A172 (cell line): Measurements from ENCODE around the gene PLD1. TPM values are rescaled to one million over a fixed set of nuclear protein-coding genes. Genes with fewer than 3 reads are reported as not detected.
A peak's percentile ranks its signal among the peaks of the same experiment; 100 is the strongest.

Experiments used
- DNase-seq: peaks from one replicate; pipeline ENCODE4 v3.0.0-alpha.2; 2015; ENCODE audit warnings: low spot score
- total RNA-seq: library from RNA; depleted of rRNA; stranded (reverse); fragments of >200 nt; shearing (Covaris generic); gene quantifications from 2 replicates; pipeline ENCODE4 v1.2.3, GENCODE V29; 2014

PLD1 gene
- total RNA-seq, 1 experiment from 2014 or later = 15.9 TPM

- DNase-seq = no peak
Measured at GRCh38 chr3:171796625-171797264, 13.5 kb downstream of the PLD1 start.

DNA sequence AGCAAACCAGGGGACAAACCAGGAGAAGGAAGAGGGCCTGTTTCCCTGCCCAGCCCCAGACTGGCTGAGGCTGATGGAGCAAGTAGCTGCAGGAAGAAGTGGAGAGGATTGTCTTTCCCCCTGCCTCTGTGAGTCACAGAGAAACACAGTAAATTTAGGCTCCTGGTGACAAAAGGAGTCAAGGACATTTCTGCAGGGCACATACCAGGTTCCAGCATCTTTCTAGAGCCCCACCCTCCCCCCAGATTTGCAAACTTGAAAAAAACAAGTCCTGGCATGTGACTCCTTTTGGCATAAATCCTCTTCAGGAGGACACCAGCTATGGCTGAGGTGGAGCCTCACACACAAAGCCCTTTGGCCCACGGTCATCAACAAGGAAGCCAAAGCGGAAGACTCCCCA, 17.8 kb downstream of the PLD1 start:
- DNase-seq = no peak

- DNase-seq = peak; percentile 79
Measured at GRCh38 chr3:171791692-171792076, 18.6 kb downstream of the PLD1 start.

GRCh38 chr3:171790898-171791691, 19.2 kb downstream of the PLD1 start:
- no peak for DNase-seq

DNA sequence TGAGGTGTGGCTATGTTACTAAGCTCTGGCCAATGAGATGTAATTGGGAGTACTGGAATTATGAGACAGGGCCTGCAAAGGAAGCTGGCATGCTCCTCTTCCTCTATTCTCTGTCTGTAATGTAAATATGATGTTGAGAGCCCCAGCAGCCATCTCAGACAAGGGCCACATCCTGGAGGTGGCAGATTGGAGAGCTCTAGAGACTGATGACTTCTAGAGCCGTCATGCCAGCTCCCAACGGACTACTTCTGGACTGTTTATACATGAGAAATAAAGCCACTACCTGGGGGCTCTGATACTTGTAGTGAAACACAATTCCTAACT, 19.7 kb downstream of the PLD1 start:
- no peak for DNase-seq

DNA sequence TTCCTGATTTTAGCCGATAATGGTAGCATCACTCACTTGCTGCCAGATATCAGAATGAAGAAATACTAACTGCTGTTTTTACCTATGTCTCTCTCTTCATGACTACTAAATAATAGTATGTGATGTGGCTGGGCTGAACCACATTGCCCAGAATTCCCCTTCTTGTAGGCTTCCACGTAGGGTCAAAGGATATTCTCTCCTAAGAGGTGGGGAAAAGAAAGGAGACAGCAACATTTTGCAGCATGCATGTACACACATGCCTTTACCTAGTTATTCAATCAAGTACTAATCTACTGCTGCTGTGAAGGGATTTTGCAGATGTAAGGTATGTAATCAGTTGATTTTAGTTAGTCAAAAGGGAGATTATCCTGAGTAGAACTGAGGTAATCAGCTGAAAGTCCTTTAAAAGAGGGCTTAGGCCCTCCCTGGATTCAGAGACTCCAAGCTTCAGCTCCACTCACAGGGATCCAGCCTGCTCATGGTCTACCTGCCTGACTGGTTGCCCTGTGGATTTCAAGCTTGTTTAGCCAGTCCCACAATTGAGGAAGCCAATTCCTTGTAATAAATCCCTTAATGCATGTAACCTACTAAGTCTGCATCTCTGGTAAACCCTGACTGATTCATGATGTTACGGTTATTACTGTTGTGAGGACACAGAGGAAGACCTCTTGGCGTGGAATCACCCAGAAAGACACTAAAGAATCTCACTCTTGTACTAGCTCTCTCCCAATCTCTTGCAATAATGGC, 20.4 kb downstream of the PLD1 start:
- no peak for DNase-seq

DNA sequence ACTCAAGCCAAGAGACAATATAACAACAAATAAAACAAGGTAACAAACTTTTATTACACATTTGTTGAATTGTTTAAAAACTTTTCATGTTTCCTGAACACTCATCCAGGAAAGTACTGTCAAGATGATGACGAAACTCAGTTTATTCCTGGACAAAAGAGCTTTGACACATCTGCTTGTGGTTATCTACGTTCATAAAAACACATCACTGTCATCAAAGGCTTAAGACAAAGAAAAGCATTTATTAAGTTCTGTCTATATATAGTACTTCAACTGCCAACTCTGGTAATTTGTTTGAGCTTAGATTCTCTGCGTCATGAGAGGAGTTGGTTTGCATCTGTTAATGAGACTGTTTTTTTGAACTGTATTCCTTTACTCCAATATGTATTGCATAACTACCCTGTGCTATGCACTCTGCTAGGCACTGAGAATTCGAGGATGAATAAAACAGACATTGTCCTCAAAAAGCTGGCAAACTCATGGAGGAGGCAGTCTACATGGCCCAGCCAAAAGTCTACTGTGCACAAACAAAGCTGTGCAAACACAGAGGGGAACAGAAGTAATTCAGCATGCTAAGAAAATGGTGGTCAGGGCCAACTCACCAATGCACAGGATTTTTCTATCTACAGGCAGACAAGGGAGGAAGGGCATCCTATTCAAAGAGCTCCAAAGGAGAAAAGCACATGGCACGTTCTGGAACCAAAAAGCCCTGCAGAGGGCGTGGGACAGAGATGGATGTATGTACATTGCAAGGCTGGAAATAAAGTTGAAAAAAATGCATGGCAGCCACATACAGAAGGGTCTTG, 21.5 kb downstream of the PLD1 start:
- DNase-seq = peak; percentile 96

DNA sequence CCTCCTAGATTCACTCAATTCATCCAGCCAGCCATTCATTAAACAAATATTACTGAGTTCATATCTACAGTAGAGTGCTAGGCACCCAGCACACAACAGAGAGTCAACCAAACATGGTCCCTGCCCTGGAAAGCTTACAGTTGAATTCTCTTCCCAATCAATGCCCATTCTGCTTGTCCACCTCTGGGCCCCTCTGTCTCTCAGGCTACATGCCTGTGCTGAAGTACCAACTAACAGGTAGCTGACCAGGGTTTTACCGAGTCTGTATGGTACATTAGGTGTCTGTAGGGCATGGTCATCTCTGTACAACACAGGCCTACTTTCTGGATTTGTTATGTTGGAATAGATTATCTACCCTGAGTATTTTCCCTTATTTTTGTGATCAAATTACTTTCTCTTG, 23.3 kb downstream of the PLD1 start:
- no peak for DNase-seq

- no peak for DNase-seq
Measured at GRCh38 chr3:171784937-171785336, 25.3 kb downstream of the PLD1 start.

DNA sequence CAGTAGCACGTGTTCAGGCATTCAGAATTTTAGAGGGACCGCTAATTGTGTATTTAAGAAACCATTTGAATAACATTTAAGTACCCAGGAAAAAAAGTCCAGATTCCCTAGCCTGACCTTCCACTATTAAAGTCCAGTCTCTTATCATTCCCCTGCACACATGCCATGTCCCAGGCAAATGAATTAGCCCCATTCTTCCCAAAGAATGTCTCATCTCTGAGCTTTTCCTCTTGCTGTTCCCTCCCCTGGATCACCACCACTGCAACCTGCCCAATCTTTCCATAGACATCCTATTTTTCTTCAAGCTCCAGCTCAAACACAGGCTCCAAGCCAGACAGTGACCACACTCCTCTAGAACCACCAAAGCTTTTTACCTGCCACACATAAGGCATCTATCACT, 25.9 kb downstream of the PLD1 start:
- no peak for DNase-seq

DNA sequence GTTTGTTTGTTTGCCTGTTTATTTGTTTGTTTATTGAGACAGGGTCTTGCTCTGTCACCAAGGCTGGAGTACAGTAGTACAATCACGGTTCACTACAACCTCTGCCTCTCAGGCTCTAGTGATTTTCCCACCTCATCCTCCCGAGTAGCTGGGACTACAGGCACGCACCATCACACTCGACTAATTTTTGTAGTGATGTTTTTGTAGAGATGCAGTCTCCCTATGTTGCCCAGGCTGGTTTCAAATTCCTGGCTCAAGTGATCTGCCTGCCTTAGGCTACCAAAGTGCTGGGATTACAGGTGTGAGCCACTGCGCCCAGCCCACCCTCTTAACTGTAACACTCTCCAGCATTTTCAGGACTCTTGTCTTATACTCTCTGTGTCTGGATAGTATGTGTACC, 26.7 kb downstream of the PLD1 start:
- no peak for DNase-seq

GRCh38 chr3:171783086-171783485, 27.2 kb downstream of the PLD1 start:
- DNase-seq = no peak

DNA sequence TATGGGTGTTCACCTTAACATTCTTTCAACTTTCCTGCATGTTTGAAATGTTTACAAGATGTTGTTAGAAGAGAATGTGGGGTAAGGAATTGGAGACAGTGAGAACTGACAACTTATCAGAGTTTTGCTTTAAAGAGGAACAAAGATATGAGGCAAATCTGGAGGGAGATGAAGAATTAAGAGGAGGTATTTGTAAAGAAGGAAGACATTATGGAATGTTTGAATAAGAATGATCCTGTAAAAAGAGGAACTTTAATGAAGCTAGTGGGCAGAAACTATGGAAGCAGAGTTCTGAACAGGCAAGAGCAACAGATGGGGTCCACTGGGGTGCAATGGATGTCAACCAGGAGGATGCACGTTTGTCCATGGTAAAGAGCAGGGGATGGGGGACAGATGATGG, 27.7 kb downstream of the PLD1 start:
- no peak for DNase-seq

DNA sequence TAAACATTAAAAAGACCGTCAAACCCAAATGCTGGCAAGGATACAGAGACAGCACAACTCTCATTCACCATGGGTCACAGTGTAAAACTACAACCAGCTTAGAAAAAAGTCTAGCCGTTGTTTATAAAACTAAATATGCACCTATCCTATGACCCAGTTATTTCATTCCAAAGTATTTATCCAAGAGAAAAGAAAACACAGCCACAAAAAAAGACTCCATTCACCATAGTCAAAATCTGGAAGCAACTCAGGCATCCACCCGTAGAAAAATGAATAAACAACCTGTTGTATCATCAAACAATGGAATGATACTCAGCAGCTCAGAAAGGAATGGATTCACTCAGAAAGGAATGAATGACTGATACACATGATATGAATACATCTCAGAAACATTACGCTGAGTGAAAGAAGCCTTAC, 28.6 kb downstream of the PLD1 start:
- peak; percentile 67 for DNase-seq

GRCh38 chr3:171778493-171778892, 31.8 kb downstream of the PLD1 start:
- no peak for DNase-seq

DNA sequence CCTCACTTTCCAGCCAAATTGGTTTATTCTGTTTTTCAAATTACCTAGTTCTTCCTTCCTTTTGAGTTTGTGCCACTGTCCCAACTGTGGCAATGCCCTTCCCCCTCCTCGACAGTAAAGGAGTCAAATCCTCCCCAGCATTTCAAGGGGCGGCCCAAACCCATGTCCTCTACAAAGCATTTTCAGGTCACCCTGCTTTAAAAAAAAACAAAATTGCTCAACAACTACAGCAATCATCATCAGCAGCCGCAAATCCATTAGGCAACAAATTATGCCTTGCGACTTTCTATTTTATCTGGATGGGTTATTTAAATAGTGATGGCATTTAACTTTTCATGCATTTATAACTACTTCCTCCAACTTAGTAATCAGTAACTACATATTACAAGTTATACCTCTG, 32.7 kb downstream of the PLD1 start:
- DNase-seq = no peak

- DNase-seq = no peak
Measured at GRCh38 chr3:171776839-171777583, 33.3 kb downstream of the PLD1 start.

DNA sequence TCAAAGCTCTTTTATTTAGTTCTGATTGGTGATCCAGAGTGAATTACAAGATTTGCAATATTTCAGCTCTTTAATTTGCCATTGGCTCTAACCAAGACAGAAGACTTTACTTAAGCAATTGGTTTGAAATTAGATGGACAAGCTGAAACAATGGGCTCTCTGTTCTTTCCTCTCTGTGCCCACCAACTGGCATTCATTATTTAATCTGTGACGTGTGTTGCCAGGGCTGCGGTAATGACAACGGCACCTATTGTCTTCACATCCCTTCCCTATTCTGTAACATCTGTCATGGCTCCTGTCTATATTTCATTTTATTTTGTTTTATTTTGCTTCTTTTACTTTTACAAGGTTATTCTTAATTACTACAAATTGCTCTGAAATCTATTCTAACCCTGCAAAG, 33.9 kb downstream of the PLD1 start:
- DNase-seq = no peak

DNA sequence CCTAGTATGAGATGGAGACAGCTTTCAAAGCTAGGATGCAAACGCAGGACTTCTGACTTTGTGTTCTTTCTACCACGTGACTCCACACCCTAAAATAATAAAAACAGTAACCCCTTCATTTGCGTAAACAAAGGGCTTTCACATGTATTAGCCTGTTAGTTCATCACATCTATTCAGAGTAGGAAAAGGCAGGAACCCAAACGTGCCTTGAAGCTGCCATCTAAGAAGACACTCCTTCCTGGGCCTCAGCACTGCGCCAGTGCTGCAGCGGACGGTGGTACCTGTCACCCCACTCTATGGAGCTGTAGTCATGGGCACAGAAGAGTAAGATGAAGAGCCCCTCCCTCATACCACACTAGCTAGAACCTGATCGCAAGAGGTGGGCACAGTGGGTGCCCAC, 34.3 kb downstream of the PLD1 start:
- no peak for DNase-seq

- DNase-seq = no peak
Measured at GRCh38 chr3:171774521-171774920, 35.8 kb downstream of the PLD1 start.

- peak; percentile 60 for DNase-seq
Measured at GRCh38 chr3:171772427-171773056, 37.7 kb downstream of the PLD1 start.
